Stimulated activated CD4-positive, alpha-beta T cell treated with anti-CD3 and anti-CD28 coated beads, Interleukin-4, amount 100 ng/mL, for 24 hours (primary cell): ENCODE data around the gene C1orf198.
"Not testable (repeated sequence)": the region's sequence is repeated elsewhere in the genome, so short reads cannot be mapped to it uniquely, and the experiment has no call there.

Experiments
- DNase-seq: peaks from one replicate; pipeline ENCODE4 v3.0.0-alpha.2; 2020

The C1orf198 gene

DNA sequence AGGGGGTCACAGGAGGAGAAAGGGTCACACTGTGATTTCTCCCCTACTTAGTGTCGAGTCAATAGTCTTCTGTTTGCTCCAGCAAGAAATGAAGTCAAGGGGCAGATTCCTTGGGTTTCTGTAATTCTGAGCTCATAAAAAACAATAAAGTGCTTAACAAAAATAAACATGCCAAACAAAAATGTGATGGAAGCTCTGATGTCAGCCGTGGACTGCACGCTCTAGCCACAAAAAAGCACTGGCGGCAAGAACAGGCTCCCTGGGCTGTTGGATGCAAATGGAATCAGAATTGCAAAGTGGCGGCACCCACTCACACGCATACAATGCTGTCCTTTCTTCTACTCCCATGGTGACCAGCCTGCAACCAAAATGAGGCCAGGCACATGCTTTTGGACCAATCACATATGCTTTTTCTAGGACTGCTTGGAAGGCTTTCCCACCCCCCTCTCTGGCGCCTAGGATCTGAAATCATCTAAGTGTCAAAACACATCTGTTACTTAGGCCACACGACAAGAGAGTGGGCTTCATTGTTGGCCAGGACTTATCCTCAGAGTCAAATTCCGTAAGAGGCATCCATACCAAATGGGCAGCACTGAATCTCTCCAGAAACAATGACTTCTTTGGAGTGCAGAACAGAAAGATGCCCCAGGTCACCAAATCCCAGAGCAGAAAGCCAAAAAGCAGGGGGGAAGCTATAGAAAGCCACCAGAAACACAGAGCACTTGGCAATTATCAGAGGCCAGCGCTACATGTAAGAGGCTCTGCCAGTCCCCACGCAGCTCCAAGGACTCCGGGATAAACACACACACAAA lies 9.2 kb downstream of the C1orf198 start:
- DNase-seq, result no peak

DNA sequence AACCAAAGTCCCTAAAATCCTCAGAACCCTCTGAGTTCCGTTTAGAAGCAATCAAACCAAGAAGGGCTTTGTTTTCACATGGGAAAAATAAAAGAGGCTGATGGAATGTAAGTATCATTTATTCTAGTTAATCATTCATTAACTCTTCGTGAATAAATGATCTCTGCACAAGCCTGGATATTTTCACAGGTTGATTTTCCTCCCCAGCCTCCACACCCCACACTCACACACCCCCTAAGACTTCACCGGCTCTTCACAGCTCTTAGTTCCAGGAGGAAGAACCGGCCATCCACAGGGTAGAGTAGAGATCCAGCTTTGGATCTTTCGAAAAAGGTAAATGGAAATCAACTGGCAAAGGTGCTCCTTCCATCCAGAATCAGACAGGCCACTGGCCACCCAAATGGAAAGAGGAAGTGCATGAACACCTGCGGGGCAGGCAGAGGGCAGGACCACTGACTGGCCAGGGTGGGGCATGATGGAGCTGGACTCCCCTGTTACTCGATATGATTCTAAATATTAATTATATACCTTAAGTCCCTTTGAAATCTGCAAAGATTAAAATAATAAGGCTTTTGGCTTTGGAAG lies 10.0 kb downstream of the C1orf198 start:
- no peak for DNase-seq

DNA sequence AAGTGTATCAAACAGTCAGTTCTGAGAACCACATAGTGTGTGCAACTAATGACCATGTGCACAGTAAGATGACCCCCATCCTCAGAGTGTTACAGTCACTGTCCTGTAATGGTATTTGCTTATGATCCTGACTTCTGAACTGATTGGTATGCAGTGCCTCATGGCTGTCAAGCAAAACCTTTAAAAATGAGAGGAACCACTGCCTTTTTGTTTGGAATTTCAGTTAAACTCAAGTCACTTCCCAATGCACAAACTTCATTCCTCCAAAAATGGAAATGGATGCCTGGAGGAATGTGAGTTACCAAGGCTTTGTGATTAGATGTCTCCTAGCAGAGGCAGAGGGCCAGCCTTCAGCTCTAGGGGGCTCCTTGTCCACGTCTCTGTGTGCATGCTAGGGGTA lies 10.5 kb downstream of the C1orf198 start:
- no peak for DNase-seq

DNA sequence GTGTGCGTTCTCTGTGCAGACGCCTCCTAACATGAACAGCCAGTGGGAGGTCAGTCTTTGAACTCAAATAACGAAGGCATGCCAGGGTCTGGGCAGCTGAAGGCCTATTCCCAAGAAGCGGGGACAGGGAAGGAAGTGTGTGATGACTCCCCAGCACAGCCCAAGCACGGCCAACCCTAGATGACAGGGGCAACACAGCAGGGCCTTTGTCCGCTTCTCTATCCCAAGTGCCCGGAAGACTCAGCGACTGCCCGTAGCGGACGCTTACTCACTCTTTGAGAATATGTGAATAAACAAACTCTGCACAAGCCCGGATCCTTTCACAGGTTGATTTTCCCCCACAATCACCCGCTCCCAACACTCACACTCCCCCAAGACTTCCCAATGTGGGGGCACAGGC lies 11.2 kb downstream of the C1orf198 start:
- DNase-seq, result no peak

DNA sequence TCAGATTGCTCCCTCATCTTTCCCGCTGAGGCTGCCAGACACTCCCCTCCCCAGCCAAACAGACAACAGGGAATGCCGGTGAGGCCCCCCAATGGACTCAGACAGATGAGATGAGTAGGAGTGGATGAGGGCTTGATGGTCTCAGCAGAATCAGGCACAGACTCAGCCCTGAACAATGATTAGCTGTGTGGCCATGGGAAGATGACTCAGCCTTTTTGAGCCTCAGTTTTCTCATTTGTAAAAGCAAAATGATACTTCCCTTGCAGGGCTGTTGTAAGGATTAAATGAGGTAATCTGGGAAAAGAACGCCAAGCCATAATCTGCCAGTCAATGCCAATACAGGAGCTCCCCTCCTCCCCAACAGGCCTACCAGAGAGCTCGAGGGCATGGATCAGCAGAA lies 12.4 kb downstream of the C1orf198 start:
- no peak for DNase-seq

DNA sequence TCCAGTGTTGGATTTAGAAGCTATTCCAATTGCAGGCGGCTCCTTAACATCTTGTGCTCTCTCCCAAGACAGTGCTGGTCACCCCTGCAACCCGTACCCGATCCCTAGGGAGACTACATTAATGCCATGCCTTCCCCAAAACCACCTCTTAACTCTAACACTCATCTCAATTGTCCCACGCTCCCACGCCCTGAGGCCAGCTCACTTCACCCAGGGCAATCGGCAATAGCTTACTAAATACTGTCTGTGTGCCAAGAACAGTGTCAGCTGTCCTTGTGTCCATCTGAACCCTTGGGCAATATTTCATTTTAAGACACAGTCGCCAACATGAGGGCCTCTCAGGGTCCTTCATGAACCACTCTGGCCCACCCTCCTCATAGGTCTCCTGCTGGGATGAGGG lies 13.9 kb downstream of the C1orf198 start:
- DNase-seq, result no peak

DNA sequence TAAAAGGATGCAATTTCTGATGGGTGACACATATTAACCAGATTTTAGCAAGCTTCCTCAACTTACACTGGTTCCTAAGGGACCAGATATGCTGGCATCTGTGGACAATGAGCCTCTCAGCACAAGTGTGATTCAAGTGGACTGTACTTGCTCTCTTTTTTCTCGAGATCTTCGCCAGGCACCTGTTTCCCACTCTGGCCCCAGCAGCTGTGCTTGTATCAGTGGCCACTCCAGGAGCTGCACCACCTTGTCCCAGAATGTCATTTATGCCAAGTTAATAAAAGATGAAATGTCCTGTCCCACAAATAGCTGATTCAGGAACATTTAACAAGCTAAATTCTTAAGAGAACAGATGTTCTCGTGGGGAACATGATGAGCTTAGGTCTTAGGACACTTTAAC lies 14.6 kb downstream of the C1orf198 start:
- no peak for DNase-seq

DNA sequence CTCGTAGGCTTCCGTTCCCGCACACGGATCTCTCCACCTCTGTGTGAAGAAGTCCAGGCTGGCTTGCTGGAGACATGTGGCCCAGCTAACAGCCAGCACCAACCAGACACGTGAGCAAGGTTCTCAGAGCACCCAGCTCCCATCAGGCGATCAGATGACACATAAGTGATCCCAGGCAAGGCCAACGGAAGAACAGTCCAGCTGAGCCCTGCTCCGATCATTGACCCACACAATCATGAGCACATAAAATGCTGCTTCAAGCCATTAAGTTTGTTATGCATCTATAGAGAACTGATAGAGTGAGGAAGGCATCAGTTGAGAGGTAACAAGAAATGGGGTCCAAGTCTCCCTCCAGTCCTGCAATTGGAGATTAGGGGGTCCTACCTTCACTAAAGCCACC lies 15.4 kb downstream of the C1orf198 start:
- DNase-seq, result no peak

DNA sequence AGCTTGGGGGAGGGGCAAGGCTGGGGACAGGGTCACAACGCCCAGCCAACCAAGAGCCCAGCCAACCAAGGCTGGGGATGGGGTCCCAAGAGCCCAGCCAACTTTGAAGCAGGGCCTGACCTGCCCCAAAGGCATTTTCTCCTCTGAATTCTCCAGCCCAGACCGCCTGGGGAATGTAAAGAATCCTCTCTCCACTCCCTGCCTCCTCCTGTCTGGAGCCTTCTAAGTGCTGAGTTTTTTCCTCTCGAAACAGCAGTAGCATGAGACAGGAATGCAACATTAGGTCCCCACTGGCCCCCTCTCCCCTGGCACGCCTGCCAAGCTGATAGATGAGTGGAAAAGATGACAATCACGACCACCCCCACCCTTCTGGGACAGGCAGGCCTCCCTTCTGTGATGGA lies 17.0 kb downstream of the C1orf198 start:
- DNase-seq, result no peak

DNA sequence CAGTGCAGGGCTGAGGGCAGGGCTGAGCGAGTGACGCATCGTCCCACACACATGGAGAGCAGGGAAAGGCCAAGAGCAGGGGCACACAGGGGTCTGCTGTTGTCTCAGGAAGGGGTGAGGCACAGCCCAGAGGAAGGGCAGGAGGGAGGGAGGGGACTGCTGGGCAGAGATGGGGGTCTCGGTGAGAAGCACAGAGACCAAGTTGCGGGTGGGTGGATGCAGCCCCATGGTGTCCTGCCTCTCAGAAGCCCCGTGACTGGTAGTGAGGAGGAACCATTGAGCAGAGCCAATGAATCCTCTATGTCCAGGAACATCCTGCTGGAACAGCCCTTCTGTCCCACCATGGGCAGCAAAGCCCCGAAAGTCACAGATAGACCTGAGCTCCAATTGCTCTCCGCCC lies 17.8 kb downstream of the C1orf198 start:
- no peak for DNase-seq

DNA sequence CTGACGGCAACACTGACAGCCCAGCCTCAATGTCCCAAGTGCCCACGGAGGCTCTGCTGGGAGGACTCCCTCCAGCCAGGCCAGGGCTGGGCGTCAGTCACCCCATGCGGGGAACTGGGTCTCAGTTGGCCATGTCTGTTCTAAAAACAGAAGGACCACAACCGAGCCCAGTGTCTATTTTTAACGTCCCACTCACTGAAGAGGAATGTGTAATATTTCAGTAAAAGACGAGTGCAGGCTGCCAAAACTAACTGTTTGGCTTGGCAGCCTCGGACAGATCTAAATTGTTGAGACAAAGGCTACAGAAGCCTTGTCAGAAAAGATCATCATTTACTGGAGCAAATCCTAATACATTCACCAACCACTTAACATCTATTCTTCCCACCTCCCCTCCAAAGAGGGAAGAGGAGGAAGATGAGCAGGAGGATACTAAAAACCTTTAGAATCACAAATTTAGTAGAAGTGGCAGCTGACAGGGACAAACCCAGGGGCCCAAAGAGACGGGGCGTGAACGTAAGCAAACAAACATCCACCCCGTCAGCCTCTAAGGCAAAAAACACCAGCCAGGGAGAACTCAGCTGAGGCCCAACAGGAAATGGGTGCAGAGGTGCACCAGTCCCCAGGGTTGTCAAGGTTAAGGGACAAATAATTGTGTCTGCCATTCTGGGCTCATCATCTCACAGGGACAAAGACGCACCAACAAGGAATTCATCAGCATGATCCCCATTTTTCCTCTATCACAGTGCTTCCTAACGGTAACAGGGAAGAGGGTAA lies 18.7 kb downstream of the C1orf198 start:
- no peak for DNase-seq

DNA sequence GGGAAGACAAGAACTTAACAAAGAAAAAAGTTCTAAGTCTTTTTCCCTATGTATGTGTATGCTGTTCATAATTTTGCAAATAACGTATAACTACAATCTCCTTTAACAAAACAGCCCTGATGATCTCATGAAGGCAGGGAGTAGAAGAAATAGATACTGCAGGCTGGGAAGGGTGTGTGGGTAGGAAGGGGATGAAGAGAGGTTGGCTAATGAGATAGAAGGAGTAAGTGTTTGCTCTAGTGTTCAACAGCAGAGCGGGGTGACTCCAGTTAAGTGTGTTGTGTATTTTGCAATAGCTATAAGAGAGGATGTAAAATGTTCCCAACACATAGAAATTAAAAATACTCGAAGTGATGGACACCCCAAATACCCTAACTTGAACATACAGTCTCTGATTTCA lies 20.1 kb downstream of the C1orf198 start:
- DNase-seq, result no peak

DNA sequence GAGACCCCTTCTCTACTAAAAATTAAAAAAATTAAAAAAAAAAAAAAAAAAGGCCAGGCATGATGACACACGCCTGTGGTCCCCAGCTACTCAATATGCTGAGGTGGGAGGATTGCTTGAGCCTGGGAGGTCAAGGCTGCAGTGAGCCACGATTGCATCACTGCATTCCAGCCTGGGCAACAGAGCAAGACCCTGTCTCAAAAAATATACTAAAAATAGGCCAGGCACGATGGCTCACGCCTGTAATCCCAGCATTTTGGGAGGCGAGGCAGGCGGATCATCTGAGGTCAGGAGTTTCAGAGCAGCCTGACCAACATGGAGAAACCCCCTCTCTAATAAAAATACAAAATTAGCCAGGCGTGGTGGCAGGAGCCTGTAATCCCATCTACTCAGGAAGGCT lies 23.1 kb downstream of the C1orf198 start:
- DNase-seq, result not testable (repeated sequence)

DNA sequence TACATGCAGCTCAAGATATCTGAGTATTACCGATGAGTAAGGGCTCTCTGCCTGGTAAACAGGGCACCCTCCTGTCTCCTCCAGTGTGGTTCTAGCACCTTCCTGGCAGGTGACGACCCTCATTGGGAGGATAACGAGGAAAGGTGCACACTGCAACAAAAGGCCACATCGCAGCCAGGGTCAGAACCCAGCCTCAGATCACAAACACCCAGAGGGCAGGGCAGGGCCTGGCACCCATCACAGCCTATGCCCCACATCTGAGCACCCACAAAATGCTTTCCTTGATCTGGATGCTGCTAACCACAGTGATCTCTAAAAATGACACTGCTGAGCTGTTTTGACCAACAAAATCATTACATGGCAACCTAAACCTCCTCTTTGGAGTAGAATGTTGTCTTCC lies 23.8 kb downstream of the C1orf198 start:
- no peak for DNase-seq

DNA sequence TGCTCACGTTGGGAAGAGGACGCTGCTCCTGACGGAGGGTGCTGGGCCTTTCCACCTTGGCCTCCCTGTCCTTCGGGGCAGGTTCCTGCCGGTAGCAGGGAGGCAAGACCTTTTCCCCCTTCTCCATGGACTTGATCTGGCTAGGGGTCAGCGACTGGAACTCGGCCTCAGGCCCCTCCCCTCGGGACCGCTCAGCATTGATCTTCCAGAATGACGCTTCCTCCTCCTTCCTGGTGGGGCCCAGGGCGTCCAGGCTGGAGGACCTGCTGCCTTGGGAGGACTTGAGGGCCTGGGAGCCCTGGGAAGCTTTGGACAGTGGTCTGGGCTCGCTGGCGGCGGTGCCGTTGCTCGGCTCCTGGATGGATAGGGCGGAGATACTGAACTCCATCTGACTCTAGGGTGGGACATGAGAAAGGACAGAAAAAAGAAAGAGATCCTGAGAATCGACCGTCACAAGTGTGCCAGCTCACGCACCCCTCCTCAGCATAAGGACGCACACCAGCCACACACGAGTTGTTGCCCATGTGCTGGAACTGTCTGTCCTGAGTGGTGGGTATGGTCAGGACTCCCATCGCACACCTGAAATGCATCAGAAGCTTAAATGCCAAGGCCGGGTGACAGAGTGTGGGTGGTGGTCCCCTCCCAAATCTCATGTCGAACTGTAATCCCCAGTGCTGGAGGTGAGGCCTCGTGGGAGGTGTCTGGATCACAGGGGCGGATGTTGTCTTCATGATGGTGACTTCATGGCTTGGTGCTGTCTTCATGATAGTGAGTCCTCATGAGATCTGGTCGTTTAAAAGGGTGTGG lies 24.6 kb downstream of the C1orf198 start:
- no peak for DNase-seq

DNA sequence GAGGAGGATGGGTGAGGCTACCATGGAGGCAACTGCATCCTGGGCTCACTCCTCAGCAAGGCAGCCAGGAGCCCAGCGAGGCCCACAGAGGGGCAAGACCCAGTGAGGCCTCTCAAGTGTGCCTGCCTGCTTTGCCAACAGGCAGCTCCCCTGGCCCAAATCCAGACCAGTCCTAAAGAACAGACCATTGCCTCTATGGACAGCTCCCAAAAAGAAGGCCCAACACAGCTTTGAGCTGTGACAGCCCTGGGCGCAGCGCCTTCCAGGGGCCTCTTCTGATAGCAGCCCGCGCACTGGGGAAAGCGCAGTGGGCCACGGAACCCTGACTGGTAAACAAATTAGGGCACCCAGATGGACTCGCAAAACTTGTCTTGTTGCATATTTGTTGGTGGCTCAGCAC lies 25.5 kb downstream of the C1orf198 start:
- DNase-seq, result no peak

DNA sequence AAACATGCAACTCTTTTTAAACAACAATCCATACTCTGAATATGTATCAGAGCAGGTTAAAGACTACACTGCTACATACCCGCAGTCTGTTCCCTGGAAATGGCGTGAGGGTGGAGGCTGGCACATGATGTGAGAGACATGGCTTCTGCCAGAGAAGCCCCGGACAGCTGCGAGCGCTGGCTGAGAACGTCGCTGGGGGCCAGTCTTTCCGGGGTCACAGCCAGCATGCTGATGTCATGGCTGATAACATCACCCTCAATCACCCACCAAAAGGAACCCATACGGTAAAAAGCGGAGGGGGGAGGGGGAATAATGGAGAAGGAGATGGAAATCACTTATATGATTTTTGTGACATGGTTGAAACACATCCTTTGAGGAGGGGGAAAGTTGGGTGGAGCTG lies 29.1 kb downstream of the C1orf198 start:
- DNase-seq, result no peak

DNA sequence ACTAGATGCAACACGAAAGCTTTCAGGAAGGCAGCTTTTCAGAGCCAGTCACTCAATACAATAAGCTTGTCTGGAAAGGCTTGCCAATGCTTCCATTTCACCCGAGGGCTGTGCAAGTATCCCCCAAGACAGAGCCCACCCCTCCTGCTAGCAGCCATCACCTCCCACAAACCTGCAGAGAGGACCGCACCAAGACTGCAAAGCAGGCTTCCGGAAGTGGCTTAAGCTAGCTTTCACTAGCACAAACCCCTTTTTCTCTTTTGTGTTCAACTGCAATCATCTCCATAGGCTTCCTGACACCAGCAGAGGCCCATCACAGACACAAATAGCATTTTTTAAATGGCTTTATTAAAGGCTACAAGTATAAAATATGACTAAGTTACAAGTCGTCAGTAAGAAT lies 31.5 kb downstream of the C1orf198 start:
- no peak for DNase-seq

DNA sequence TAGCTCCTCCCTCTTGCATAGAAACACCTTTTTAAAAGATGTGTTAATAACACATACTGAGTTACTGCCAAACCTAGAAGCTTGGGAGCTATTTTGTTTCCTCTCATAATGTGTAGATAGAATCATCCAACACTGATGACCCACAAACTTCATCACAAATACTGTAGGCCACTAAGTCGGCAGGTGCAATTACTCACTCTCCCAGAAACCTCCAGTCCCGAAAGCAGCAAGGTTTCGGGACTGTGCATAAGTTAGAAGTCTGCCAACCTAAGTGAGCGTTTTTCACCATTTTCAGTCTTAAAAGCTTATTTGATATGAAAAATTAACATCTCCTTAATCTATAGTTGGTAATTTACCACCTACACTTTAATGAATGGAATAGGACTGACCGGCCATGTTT lies 32.0 kb downstream of the C1orf198 start:
- no peak for DNase-seq

DNA sequence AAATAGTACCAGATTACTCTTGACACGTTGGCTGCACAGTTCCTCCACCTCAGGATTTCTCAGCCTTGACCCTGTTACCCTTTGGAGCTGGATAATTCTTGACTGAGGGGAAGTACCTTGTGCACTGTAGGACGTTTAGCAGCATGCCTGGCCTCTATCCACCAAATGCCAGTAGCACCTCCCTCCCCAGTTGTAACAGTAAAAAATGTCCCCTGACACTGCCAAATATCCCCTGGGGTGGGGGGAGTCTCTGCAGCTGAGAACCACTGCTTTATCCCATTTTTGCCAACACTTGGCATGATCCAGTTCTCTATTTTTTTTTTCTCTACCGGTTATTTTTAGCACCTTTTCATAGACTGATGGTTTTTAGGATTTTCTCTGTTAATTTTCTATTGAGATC lies 34.0 kb downstream of the C1orf198 start:
- no peak for DNase-seq

DNA sequence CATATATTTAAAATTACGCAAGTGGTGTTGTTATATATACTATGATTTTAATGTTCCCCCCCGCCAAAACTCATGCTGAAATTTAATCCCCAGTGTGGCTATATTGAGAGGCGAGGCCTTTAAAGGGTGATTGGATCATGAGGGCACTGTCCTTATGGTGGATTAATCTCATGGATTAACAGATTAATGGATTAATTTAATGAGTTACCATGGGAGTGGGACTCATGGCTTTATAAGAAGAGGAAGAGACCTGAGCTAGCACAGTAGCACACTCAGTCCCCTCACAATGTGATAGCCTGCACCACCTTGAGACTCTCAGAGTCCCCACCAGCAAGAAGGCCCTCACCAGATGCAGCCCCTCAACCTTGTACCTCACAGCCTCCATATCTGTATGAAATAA lies 34.8 kb downstream of the C1orf198 start:
- no peak for DNase-seq

DNA sequence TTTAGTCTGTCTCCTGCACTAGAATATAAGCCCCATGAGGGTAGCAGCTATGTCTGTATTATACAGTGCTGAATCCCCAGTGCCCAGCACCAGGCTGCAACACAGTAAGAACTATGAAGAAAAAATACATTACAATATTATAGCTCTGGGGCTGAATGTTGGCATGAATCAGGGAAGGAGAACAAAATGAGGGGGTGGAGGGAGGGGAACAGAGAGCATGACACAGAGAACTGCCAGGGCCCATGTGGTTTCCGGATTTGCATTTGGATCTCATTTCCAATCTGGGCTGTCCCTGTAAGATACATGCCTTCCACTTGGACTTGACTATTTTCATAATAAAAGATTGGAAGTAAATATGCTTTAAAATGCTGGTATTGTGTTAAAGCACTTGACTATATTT lies 35.8 kb downstream of the C1orf198 start:
- no peak for DNase-seq

DNA sequence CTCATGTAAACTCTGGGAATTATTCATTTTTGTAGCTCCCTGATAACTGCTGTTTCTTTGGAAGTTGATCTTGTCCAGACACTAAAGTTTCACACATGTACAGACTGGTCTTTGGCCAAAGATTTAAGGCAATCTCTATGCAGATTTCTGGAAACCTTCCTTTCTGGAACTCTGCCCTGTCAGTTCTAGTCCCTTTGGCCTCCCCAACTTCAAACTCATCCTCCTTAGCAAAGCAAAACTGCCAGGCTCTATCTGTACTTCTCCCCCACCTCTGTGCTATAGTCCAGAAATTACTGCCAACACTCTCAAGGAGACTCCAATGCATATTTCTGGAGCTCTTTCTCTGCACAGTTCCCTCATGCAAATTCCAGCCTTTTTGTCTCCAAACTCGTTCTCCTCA lies 36.5 kb downstream of the C1orf198 start:
- DNase-seq, result no peak
